Lung (tissue), 12 donors: ENCODE data around the gene NUDT16. TPM values are rescaled to one million over a fixed set of nuclear protein-coding genes. Genes with fewer than 3 reads are reported as not detected.
A peak's percentile ranks its signal among the peaks of the same experiment; 100 is the strongest.

Experiments
- ATAC-seq: fragments of 200-7000 bp; cut with Tn5 transposase; one replicate; pipeline ENCODE4 v1.9.1; 2020; ENCODE audit warnings: moderate number of reproducible peaks; ENCODE audit not compliant: insufficient read depth, low FRiP score
- DNase-seq, 3 donors: peaks; one replicate each; pipeline ENCODE4 v3.0.0-alpha.2; 2013 to 2017
- H3K27ac ChIP-seq, 2 donors: one replicate each; pipeline ENCODE4 v1.5.1; 2013; ENCODE audit warnings: mild to moderate bottlenecking in 2 of 2, moderate library complexity in 2 of 2, control low read depth in 1 of 2, inconsistent platforms in 1 of 2, low read depth in 1 of 2, low read length in 1 of 2
- H3K27me3 ChIP-seq, 3 donors: one replicate each; pipeline ENCODE4 v1.5.1; 2013; ENCODE audit warnings: low read length in 2 of 3; ENCODE audit not compliant: control insufficient read depth in 3 of 3, insufficient read depth in 3 of 3
- H3K36me3 ChIP-seq, 4 donors: one replicate each; pipeline ENCODE4 v1.5.1; 2013; ENCODE audit warnings: low read length in 4 of 4, mild to moderate bottlenecking in 1 of 4, moderate library complexity in 1 of 4; ENCODE audit not compliant: control insufficient read depth in 4 of 4, insufficient read depth in 4 of 4
- H3K4me1 ChIP-seq, 5 donors: one replicate each; pipeline ENCODE4 v1.5.1; 2013; ENCODE audit warnings: low read length in 5 of 5, mild to moderate bottlenecking in 2 of 5, moderate library complexity in 1 of 5; ENCODE audit not compliant: control insufficient read depth in 5 of 5, insufficient read depth in 5 of 5
- H3K4me3 ChIP-seq: one replicate; pipeline ENCODE4 v1.5.1; 2013; ENCODE audit warnings: mild to moderate bottlenecking, control low read depth, moderate library complexity
- H3K9ac ChIP-seq, 2 donors: one replicate each; pipeline ENCODE4 v1.5.1; 2013; ENCODE audit warnings: low read length in 2 of 2, control low read depth in 1 of 2; ENCODE audit not compliant: insufficient read depth in 1 of 2
- H3K9me3 ChIP-seq, 4 donors: one replicate each; pipeline ENCODE4 v1.5.1; 2013; ENCODE audit warnings: low read length in 3 of 4, mild to moderate bottlenecking in 1 of 4, moderate library complexity in 1 of 4; ENCODE audit not compliant: control insufficient read depth in 4 of 4, insufficient read depth in 3 of 4
- CTCF ChIP-seq: IDR thresholded peaks from 2 replicates; pipeline ENCODE4 v1.5.1; 2012; ENCODE audit warnings: mild to moderate bottlenecking; ENCODE audit errors: control extremely low read depth, extremely low read depth
- WGBS, 2 donors: extraction: QIAGEN DNeasy Blood & Tissue Kit; methylation state at CpG; one replicate each; pipeline ENCODE4 v1.1.7; 2013; 5-methylcytosine and 5-hydroxymethylcytosine counted together
- polyA plus RNA-seq, 2 donors: library from polyadenylated mRNA; stranded (reverse); fragments of 200-250 nt; gene quantifications; one replicate each; pipeline ENCODE4 v1.2.1, GENCODE V29; 2013
- total RNA-seq, 2 donors: library from RNA; depleted of rRNA in 1 of 2; stranded (reverse); fragments of >200 nt in 1 of 2; gene quantifications; one replicate each; pipeline ENCODE4 v1.2.1, GENCODE V29; 2014 to 2021
- donor health status: control.
- donor health status: control.
- donor health status: Bipolar disorder and iron deficiency.
- donor health status: healthy.
- donor health status: DM: yes; HTN: yes; CAD: no.

Gene NUDT16
- total and polyA plus RNA-seq, 4 donors = 19.9 to 67.9 (median 50.8) TPM

DNA sequence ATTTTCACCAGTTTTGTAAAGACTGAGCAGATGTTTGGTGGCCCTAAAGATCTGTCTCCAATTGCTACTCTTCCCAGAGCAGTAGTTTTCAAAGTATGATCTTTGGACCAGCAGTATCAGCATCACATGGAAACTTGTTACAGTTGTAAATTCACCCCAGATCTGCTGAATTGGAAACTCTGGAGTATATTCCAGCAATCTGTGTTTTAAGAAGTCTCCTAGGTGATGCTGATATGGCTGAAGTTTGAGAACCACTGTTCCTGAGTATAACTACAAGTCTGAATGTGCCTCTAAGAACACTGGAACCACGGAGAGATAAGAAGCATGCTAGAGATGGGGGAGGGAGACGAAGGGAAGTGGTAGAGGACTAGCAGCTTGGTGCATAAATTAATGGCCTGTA is 45.7 kb downstream of the NUDT16 start:
- H3K4me3 ChIP-seq = no peak overlapping the region
- no peak overlapping the region for H3K27ac ChIP-seq
- no peaks in the 10 kb centered on the region for H3K4me1 ChIP-seq
- TF ChIP-seq CTCF = no peak
- no peaks in the 10 kb centered on the region for H3K36me3 ChIP-seq
- 51 to 57% methylated on average over 2 of the region's 2 CpGs for WGBS, 2 donors
- DNase-seq (peak in 1 of 3 donors; percentile 0), ATAC-seq (no peak)
- no peak overlapping the region for H3K9ac ChIP-seq
- no peaks in the 10 kb centered on the region for H3K9me3 ChIP-seq
- H3K27me3 ChIP-seq = no peaks in the 10 kb centered on the region

- Histone ChIP-seq H3K27ac (no peak overlapping the region), H3K4me1 (no peaks in the 10 kb centered on the region)
- peak; percentile 34 for ATAC-seq
Measured at GRCh38 chr3:131431754-131432153, 50.2 kb downstream of the NUDT16 start.

DNA sequence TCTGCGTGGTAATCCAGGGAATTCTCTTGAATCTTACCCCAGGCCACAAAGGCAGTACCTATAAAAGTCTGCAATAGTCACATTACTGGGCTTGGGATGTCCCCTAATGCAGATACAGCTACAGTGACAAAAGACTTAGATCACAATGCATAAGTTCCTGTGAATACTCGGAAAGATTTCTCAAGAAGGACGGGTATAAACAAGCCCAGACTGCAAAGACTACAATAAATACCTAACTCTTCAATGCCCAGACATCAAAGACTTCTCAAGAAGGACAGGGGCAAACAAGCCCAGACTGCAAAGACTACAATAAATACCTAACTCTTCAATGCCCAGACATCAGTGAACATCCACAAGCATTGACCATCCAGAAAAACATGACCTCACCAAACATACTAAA is 50.9 kb downstream of the NUDT16 start:
- H3K9ac ChIP-seq = no peak overlapping the region
- H3K36me3 ChIP-seq = no peaks in the 10 kb centered on the region
- no peak overlapping the region for H3K4me3 ChIP-seq
- no peak overlapping the region for H3K27ac ChIP-seq
- 83 to 87% methylated on average over 3 of the region's 3 CpGs for WGBS, 2 donors
- no peak for TF ChIP-seq CTCF
- no peaks in the 10 kb centered on the region for H3K4me1 ChIP-seq
- ATAC-seq = no peak
- H3K9me3 ChIP-seq = no peaks in the 10 kb centered on the region
- no peaks in the 10 kb centered on the region for H3K27me3 ChIP-seq
- DNase-seq = no peak

More at GRCh38 chr3:131431754-131432153, 50.2 kb downstream of the NUDT16 start:
- 59 to 89% methylated on average over 5 of the region's 5 CpGs for WGBS, 2 donors
- Histone ChIP-seq H3K4me3 (no peak overlapping the region), H3K9ac (no peak overlapping the region), H3K36me3 (no peaks in the 10 kb centered on the region), H3K27me3 (no peaks in the 10 kb centered on the region), H3K9me3 (no peaks in the 10 kb centered on the region)
- no peak for TF ChIP-seq CTCF
- DNase-seq = no peak

- TF ChIP-seq CTCF = no peak
- H3K27ac ChIP-seq = no peak overlapping the region
- ATAC-seq (no peak), DNase-seq (no peak)
- no peaks in the 10 kb centered on the region for H3K4me1 ChIP-seq
- H3K27me3 ChIP-seq = no peaks in the 10 kb centered on the region
- H3K36me3 ChIP-seq = no peaks in the 10 kb centered on the region
- H3K9ac ChIP-seq = no peak overlapping the region
- no peak overlapping the region for H3K4me3 ChIP-seq
- H3K9me3 ChIP-seq = no peaks in the 10 kb centered on the region
- WGBS, 2 donors = 96 to 98% methylated on average over 1 of the region's 1 CpG
Measured at GRCh38 chr3:131435000-131435399, 53.4 kb downstream of the NUDT16 start.
